HG03354 (cell line): Measurements from ENCODE around the gene CSRP2.

Source experiments
- ATAC-seq: cut with Tn5 transposase; IDR thresholded peaks from one replicate; pipeline ENCODE4 v1.9.1; 2021; ENCODE audit warnings: mild to moderate bottlenecking; ENCODE audit not compliant: unreplicated experiment, poor library complexity, severe bottlenecking

The CSRP2 gene

GRCh38 chr12:76878899-76879709 lies at the start of gene CSRP2:
TSS of gene CSRP2 (minus strand) at chr12:76879019. CDS start at chr12:76866260, 12,759 bp downstream.
- ATAC-seq: peak; percentile 83

- ATAC-seq: peak; percentile 63
These were observed 48.5 kb upstream of the CSRP2 start for GRCh38 chr12:76927170-76927784.

- no peak for ATAC-seq
These were observed 46.3 kb upstream of the CSRP2 start for GRCh38 chr12:76925135-76925534.

- no peak for ATAC-seq
These were observed 44.0 kb upstream of the CSRP2 start for GRCh38 chr12:76922866-76923265.

- ATAC-seq: no peak
These were observed 43.3 kb upstream of the CSRP2 start for GRCh38 chr12:76921891-76922664.

DNA sequence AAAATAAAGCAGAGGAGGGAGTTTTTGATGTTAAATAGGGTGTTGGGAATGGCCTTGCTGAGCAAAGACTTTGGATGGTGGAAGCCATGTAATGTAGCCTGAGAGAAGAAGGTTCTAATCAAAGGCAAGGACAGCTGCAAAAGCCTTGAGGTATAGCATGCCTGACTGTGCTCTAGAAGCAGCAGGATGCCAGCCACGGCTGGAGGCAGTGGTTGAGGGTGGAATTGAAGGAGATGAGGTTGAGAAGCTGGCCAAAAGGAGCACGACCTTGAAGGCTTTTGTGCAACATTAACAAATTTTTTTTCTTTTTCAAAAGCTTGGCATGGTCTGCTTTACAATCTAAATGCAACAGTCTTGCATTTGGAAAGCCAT lies 42.3 kb upstream of the CSRP2 start:
- ATAC-seq: no peak

- peak; percentile 86 for ATAC-seq
These were observed 41.6 kb upstream of the CSRP2 start for GRCh38 chr12:76920172-76921099.

DNA sequence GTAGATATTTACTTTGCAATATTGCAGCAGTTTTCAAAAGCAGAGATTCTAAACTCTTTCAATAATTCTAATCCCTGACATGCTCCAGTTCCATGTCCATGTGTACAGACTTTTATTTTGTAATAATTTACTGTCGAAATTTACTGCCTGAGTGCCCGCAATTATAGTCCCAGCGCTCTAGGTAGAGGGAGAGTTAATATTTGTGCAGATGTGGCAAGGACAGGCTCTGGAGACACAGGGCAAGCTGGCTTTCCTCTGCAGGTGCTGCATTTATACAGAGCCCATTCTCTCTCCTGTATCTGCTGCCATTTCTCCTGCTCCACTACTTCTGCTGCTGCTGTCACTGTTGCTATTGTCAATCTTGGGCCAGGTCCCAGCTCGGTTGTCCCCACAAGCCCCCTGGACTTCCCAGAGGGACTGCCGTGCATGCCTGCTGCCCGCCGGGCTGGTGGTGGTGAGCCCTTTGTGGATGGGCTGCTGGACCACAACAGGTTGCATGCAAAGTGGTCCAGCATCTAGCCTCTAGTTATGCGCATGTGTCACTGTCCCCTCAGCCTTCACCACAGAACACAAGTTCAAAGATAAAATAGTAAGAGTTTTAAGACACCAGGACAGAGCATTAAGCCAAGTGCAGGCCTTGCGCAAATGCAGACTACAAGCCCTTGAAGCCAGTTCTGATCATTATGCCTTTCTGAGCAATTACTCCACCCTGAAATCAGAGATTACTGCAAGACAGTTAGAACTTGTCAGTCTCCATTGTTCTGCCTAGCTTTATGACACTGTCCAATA lies 40.8 kb upstream of the CSRP2 start:
- ATAC-seq: peak; percentile 1

DNA sequence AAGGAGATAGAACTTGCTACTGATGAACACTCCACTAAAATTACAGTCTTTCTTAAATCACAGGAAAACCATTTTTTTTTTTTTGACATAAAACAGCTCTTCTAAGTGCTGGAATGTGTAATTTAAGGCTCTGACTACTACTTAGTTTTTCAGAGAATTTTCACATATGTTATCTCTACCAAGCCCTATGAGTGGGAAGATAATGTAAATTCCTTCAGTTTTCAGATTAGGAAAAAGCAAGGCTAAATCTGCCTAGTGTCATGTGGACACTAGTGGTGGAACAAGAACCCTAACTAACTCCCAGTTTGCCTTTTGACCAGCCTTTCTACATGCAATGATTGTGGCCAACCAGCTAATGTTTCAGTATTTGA lies 37.3 kb upstream of the CSRP2 start:
- no peak for ATAC-seq

GRCh38 chr12:76915361-76916169 lies 36.7 kb upstream of the CSRP2 start:
- ATAC-seq: no peak

DNA sequence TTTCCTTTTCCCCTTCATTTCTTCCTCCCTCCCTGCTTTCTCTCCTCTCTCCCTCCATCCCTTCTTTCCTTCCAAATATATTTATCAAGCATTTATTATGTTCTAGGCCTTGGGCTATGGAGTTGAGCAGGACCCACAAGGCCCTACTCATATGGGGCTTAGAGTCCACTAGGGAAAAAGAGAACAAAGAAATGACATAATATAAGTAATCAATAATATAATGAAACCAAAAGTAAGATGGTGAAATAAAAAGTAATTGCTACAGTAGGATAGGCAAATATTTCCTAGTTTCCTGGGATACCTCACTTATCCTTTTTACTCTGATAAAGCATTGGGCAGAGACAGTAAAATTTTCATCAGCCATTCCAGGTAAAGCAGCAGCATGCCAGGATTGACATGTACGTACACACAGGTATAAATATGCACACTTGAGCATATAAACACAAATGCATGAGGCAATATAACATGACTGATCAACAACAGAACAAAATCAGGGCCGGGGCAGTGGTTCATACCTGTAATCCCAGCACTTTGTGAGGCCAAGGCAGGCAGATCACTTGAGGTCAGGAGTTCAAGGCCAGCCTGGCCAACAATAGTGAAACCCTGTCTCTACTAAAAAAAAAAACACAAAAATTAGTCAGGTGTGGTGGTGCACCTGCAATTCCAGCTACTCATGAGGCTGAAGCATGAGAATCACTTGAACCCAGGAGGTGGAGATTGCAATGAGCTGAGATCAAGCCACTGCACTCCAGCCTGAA lies 35.5 kb upstream of the CSRP2 start:
- ATAC-seq: peak; percentile 57

- no peak for ATAC-seq
These were observed 30.5 kb upstream of the CSRP2 start for GRCh38 chr12:76909290-76909689.

DNA sequence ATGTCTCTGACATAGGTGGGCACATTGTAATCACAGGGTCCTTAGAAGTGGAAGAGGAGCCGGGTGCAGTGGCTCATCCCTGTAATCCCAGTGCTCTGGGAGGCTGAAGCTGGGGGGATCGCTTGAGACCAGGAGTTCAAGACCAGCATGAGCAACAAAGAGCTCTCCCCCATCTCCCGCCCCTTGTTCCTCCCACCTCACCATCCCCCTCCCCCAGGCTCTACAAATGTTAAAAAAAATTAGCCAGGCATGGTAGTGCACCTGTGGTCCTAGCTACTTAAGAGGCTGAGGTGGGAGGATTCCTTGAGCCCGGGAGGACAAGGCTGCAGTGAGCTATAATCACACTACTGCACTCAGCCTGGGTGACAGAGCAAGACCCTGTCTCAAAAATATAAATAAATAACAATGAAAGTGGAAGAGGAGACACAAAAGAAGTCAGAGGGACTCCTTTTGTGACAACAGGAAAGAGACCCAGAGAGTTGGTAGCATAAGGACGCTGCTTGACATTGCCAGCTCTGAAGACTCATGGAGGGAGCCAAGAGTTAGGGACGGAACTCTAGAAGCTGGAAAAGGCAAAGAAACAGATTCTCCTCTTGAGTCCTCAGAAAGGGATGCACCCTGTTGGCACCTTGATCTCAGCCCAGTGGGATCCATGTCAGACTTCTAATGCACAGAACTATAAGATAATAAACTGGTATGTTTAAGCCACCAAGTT lies 29.6 kb upstream of the CSRP2 start:
- no peak for ATAC-seq

DNA sequence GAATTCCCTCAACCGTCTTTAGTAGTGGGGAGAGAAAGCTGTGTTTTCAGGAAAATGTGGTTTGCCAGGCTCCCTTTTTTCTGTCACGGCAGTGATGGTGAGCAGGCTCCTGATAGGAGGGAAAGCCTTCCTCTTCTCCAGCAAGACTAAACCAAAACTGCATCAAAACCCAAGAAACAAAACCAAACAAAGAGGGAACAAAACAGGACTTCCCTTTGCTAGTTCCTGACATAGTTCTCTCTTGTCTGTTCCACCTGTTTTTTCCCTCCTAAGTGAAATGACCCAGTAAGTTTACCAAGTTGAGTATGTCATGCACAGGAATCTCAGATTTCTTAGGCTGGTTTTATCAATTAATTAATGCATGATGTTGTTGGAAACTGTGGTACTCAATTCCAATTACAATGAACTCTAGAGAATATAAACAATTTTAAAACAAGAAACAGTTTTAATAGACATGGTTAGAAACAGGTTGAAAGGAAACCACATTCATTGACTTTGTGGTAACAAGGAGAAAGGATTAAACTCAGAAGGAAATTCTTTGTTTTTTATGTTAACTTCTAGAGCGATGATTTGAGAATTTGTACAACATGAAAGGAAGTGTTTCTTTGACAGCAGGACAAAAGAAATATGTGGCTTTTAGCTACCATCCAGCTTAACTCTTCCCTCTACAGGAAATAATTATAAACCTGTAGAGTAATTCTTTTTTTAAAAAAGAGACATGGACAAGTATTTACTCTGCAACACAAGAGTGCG lies 23.0 kb upstream of the CSRP2 start:
- no peak for ATAC-seq

GRCh38 chr12:76899522-76899921 lies 20.7 kb upstream of the CSRP2 start:
- no peak for ATAC-seq

GRCh38 chr12:76898442-76898841 lies 19.6 kb upstream of the CSRP2 start:
- no peak for ATAC-seq
